ENCODE results near the gene SSTR3.

- no peak for TF ChIP-seq CTCF (IDR thresholded peaks at IDR 0.05; ENCODE audit: low read depth, low read length, missing input control)
- TF ChIP-seq REST (IDR thresholded peaks at IDR 0.05): no peak
- TF ChIP-seq YY1 (IDR thresholded peaks at IDR 0.05): no peak
- no peak for TF ChIP-seq ATF3 (IDR thresholded peaks at IDR 0.05)
- no peak for TF ChIP-seq RAD21 (IDR thresholded peaks at IDR 0.05)
- no peak for TF ChIP-seq GABPA (IDR thresholded peaks at IDR 0.05 in 1 of 2, conservative IDR thresholded peaks at IDR 0.05 in 1 of 2)
- TF ChIP-seq RXRA (IDR thresholded peaks at IDR 0.05): no peak
- TF ChIP-seq ZBTB33 (IDR thresholded peaks at IDR 0.05): no peak
- no peak for TF ChIP-seq TAF1 (conservative IDR thresholded peaks at IDR 0.05)
Measured at GRCh38 chr22:37179622-37180420, 32.5 kb downstream of the SSTR3 start.

All from liver (tissue), 3 donors.